Testis (tissue), 2 donors: ENCODE data around the gene DSG3.

Experiments
- CTCF ChIP-seq, 3 experiments: fragments of 450-650 bp in 2 of 3; fragments of 200-600 bp in 1 of 3; sonication (generic) in 1 of 3; IDR thresholded peaks; one replicate each; pipeline ENCODE4 v1.5.1; 2016 to 2019; ENCODE audit warnings: antibody characterized with exemption in 3 of 3, mild to moderate bottlenecking in 2 of 3, moderate library complexity in 1 of 3
- POLR2A ChIP-seq: fragments of 450-650 bp; IDR thresholded peaks from one replicate; pipeline ENCODE4 v1.6.1; 2017; ENCODE audit warnings: antibody characterized with exemption, mild to moderate bottlenecking, moderate library complexity

GRCh38 chr18:31419457-31419932, 28.0 kb upstream of the DSG3 start:
- TF ChIP-seq CTCF (IDR thresholded peaks at IDR 0.05) = no peak
- no peak for TF ChIP-seq POLR2A
